GM21528 (cell line): ENCODE results near the gene RAB6B.
A peak's percentile ranks its signal among the peaks of the same experiment; 100 is the strongest.

Experiments
- ATAC-seq: cut with Tn5 transposase; IDR thresholded peaks from one replicate; pipeline ENCODE4 v1.9.1; 2021; ENCODE audit warnings: mild to moderate bottlenecking, moderate library complexity; ENCODE audit not compliant: unreplicated experiment, low FRiP score

RAB6B gene

DNA sequence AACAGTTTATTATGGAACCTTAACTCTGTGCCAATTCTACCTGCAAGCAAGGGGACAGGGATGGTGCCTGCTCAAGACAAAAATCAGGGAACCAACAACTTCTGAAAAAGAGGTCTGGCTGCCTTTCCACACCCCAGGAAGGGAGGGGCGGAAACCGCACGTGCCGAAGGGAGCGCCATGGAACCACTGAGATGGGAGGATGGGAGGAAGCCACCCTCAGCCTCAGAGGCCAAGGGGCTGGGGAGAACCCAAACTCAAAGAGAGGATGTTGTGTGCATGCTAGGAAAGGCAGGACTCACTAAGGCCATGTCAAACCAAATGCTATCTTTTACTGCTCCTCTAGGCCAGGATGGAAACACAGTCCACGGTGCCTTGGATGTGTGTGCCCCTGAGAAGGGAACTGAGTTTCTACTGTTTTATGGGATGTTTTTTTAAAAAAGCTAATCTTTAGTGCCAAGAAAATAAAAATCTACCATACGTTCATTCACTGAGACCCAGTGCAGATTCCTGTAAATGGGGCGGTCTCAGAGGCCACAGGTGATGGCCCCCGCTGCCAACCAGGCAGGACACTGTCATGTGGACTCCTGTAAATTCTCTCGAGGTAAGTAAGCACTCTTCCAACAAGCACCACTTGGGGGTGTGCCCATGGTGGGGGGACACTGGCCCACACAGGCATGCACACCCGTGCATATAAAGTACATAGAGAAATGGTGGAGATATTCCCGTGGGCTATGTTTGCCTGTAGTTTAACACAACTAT, 69.5 kb downstream of the RAB6B start:
- ATAC-seq: no peak

DNA sequence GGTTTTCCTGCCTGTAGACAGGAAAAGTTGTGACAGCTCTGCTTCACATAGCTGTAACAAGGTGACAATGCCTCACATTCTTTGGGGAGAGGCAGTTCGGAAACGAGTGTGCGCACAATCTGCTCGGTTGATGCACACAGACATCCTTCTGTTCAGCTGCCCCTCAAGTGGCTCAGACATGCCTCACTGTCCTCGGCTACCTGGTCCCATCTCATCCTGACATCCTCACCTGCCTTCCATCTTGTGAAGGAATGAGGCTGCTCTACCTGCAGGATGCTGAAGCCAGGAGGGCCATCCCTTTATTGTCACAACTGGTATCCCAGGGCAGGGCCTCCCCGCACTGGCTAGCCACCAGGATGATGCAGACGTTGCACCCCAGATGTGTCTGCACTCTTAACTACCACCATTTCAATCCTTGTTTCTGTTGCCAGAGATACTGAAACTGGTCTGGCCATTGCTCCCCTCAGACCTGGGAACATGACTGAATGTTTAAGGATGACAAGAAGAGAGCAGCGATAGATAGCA, 70.7 kb downstream of the RAB6B start:
- ATAC-seq: no peak

DNA sequence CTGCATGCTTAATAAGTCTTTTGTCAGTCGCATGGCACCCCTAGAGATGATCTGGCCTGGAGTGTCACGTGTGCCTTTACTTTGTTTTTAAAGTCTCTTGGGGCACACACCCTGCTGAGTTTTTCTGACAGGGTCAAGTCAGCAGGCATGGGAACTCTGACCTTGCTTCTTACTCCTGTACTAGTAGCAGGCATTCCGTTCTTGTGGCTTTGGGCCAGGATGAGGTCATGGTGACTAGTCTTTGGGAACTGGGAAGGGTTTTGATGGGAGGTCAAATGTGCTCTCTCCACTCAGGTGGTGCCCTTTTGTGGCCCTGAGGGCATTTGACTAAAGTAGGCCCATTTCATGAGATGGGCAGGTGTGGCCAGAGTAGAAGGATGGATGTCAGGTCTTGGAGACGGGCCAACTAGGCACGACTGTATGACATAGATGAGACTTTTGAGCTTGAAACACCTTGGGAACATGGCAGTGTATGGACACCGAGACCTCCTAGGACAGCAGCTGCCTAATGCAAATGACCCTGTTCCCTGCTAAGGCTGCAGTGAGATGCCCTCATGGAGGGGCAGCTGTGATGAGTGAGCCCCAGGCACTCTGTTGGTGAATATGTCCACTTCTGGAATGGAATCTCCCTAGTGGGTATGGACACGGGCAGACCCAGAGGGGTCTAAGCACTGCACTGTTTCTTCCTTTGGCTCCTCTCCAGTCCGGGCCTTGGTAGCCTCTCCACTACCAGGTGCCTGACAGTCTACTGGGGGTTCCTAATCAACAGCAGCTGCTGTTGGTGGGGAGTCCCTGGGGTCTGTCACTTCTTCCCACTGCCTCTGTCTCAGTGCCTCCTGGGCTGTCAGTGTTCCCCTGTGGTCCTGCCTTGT, 73.7 kb downstream of the RAB6B start:
- ATAC-seq: no peak

DNA sequence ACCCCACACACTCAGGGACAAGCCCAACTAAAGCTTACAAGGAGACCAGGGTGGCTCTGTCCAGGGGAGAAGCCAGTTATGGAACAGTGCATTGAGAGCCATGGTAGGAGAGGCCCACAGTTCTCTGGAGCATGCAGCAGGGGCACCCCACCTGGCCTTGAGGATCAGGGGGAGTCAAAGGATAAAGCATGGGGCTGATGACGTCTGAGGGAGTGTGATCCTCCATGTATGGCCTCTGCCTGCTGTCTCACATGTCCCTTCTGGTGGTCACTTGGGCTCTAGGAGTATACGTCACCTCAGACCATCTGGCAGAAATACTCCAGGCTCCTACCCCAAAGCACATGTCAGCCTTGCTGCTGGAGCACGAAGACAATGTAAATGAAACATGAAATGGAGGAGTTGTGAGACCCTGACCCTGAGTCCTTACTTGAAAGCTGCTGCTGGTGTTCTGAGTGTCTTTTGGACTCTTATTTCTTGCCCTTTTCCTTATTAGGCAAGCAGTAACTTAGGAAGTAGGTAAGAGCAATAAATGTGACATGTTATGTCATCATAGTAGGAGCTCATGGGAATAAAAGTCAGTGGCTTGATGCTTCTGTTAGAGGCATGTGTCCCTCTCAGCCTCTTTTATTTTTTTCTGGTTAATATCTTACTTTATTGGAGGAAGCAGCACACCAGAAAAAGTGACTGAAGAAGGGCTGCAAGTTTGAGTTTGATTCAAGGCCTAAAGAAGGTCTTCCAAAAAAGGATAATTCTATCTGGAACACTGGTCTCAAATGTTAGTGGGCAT, 74.6 kb downstream of the RAB6B start:
- ATAC-seq: no peak

DNA sequence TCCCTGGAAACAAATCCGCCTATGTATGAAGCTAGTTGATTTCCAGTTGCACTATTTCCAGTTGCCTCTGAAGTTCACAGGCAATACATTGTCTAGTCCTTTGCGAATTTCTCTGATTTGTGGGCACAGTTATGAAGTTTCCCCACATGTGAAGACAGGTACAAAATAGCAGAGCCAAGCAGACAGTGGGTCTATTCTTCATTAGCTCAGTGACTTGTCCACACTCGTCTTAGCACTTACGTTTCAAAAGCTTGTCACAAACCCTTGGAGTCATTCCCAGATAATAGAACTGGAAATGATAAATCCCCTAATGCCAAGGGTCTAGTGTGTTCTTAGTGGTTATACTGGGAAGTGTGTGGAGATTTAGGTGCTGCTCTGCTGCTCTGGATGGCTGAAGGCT, 75.6 kb downstream of the RAB6B start:
- no peak for ATAC-seq

DNA sequence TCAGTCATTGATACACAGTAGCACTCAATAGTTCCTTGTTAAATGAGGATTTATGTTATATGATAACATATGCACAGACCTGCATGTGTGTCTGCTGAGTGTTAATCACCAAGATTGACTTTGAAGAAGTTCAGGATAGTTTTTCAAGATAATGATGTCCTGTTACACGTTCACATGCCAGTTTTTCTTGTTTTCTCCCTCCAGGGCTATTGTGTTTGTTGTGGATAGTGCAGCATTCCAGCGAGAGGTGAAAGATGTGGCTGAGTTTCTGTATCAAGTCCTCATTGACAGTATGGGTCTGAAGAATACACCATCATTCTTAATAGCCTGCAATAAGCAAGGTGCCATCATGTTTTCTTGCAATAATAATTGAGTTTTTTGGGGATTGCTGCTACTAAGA, 80.3 kb downstream of the RAB6B start:
- ATAC-seq: no peak

DNA sequence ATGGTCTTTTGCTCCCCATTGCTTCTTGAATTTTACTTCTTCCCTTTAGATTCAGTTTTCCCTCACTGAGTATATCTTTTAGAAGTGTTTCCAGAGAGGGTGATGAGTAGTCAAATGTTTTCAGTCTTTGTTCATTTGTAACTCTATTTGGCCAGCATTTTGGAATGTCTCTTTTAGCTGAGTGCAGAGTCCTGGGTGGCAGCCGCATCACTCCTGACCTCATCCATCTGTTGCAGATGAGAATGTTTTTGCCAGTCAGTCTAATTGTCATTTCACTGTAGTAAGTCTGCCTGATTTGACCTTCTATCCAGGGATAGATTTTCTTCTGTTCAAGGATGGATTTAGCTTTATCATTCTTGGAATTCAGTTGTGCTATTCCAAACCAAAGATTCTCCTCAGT, 82.8 kb downstream of the RAB6B start:
- ATAC-seq: no peak

DNA sequence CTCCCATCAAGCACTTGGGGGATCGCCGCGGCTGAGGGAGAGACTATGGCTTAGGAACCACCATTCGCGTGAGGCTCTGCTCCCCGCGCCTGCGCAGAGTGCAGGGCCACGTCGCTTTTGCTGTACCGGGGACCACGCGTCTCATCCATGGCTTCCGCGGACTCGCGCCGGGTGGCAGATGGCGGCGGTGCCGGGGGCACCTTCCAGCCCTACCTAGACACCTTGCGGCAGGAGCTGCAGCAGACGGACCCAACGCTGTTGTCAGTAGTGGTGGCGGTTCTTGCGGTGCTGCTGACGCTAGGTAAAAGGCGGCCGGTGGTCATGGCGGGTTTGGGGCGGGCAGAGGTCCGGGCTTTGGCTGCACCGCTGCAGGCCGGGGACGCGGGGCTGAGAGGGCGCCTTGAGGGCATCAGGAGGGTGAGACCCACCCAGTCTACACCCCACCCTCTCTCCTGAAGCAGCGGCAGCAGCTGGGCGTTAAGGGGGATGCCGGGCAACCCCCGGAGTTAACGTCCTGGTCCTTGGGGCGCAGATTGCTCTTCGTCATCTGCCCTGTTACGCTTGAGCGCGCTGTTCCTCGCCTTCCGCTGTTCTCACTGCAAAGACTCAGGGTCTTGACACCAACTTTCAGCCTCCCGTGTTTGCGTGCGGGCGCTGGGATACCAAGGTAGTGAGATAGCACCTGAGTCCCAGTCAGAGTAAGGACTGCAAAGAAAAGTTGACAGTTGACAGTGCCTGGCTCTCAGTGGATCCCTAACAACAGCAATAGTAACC, 89.8 kb downstream of the RAB6B start, which contains the start of gene SRPRB:
SRPRB (plus strand) TSS at position 114 of the 774 bp plus-strand sequence; CDS start at position 148, 34 bp downstream.
- peak; percentile 98 for ATAC-seq

DNA sequence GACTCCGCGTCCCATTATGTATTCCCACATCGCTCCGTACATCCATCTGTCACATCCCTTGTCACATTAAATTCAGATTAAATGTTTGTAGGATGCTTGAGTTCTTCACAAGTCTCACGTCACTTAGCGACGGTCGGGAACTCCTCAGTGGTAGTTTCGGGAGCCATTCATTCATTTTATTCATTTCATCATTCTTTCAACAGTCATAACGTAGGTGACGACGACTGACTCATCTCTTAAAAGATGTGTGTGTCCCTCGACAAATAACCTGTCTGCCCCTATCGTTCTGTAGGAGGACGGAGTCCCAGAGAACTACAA, 90.3 kb downstream of the RAB6B start:
- ATAC-seq: no peak

DNA sequence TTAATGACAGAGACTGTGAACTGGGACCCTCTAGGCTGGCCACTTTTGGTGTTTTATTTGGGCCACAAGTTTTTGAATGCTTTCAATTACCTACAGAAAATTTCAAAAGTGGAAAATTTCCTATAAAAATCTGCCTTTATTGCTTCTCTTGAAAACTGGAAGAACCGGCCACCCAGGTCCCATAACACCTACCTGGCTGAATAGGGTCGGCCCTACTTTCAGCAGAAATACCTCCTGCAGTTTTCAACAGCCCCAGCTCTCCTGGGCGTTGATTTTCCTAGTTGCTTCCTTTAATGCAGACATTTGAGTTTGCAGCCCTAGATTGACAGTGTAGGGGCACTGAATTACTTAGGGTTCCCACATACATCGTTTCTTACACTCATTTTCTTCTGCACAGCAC, 90.8 kb downstream of the RAB6B start:
- no peak for ATAC-seq

DNA sequence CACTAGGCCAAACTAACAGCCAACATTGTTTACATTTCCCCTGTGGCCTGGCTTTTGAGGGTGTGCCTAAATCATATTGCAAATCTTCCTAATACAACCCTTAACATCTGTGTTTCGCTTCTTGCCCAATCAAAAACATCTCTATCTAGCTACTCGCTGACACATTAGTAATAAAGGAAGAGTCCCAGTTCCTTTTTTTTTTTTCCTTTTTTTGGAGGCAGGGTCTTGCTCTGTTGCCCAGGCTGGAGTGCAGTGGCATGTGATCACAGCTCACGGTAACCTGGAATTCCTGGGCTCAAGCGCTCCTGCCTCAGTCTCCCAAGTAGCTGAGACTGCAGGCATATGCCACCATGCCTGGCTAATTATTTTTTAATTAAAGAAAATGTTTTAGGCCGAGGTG, 92.2 kb downstream of the RAB6B start:
- ATAC-seq: no peak

DNA sequence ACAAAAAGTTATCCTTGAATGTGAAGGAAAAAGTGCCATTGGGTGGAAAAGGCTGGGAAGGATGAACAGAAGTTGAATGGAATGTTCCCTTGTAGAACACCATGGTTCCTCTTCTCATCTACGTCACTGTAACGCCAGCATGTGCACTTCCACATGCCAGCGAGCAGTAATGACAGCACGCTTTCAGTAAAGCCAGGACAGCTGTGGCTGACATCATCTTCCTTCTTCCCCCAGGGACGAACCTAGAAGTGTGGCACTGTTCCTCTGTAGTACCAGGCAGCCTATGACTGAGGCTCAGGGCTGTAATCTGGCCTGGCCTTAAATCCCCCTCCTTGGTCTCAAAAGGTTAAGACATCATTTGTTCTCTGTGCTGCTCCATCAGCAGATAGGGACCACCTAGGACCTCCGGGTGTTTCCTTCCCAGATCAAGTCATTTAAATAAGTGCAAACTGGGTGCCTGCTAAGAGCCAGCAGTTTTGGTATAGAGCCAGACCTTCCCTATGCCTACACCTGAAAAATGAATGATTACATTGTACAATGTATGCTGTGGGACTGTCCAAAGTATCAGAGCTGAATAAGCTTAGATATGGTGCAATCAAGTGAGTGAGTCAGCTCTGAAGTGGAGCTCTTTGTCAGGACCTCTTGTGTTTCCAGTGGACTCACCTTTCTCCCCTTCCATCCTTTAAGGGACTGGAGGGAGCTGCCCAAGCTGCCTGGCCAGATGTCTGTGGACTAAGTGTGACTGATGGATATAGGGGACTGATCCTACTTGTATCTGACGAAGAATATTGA, 95.7 kb downstream of the RAB6B start:
- no peak for ATAC-seq

DNA sequence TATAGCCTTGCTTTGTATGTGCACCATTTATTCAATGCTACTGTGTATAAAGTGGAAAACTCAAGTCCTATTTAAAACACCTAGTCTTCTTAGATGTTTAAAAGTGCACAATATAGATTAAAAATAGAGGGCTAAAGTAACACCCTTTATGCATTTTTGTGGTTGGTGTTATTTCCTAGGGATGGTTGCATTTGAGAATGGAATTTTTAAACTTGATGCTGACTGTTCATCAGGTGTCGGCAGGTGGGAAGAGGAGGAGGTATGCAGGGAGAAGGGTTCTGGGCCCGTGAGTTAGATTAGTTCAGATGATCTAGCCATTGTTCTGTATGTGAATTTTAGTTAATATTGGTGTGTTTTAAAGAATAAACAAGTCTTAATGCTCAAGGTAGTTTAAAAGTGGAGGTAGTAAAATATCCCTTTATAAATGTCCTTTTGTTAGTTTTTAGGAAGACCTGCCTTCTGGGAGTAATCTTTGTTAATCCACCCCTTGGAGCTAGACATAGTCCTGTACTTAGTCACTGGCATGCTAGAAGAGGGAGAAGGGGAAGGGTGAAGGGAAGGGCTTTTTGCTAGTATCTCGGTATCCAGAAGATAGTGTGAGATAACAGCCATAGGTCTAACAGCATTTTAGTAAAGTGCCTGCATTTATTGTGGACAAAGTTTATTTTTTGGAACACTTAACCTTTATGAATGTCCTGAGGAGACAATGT, 98.1 kb downstream of the RAB6B start:
- no peak for ATAC-seq

DNA sequence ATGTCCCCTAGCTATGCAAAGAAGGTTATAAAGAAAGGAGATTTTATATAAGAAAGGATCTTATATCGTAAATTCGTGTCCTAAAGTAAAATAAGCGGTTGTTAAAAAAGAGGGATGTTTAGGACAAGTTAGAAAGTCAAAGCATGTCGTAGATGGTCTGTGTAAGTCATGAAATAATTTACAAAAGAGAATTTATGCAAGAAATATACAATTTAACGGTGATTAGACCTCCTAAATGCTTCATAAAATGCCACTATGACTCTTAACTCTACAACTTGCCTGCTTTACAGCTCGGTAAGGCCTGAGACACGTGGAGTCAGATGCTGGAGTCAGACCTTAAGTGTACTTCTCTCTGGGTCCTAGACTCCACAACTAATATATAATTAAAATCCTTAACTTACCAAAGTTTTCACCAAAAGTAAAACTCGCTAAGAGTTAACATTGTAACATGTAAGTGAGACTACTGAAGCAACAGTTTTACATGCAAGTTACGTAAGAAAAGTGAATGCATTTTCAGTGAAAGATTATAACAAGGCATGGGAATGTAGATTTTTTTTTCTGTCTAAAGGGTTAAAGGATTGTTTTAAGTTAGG, 103.4 kb downstream of the RAB6B start:
- ATAC-seq: no peak

DNA sequence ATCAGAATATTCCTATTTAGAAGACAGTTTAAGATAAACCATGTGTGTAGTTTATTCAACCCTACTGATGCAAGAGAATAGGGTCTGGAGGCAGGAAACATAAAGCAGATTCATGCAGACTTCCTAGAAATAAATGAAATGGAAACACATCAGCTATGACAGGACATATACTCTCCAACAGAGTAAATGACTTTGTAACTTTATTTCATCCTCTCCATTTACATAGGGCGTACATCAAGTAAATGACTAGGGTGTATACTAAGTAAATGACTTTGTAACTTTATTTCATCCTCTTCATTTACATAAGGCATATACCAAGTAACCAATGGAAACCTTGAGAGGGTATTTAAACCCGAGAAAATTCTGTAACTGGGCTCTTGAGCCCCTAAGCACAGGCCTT, 107.7 kb downstream of the RAB6B start:
- ATAC-seq: no peak

DNA sequence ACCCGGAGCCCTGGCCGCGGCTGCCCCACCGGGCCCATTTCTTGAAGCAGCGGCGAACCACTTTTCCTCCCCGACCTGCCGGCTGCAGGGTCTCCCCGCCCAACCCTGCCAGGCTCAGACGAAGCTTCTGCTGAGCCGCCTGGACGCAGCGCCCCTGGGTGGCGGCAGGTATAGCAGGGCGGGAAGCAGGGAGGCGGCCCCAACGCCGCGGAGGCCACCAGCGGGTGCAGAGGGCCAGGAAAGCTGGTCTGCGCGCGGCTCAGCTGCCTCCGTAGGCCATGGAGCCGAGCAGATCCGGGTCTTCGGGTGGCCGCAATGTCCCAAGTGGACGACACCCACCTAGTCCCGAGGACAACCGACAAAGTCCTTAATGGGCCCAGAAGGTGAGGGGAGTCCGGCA, 111.9 kb downstream of the RAB6B start:
- ATAC-seq: no peak

DNA sequence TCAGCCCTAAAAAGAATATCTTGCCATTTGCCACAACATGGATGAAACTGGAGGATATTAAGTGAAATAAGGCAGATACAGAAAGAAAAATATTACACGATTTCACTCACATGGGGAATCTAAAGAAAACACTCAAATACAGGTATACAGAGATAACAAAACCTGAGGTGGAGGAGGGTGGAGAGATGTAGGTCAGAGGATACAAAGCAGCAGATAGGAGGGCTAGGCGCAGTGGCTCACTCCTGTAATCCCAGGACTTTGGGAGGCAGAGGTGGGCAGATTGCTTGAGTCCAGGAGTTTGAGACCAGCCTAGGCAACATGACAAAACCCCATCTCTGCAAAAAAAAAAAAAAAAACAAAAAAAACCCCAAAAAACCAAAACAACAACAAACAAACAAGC, 113.2 kb downstream of the RAB6B start:
- no peak for ATAC-seq

DNA sequence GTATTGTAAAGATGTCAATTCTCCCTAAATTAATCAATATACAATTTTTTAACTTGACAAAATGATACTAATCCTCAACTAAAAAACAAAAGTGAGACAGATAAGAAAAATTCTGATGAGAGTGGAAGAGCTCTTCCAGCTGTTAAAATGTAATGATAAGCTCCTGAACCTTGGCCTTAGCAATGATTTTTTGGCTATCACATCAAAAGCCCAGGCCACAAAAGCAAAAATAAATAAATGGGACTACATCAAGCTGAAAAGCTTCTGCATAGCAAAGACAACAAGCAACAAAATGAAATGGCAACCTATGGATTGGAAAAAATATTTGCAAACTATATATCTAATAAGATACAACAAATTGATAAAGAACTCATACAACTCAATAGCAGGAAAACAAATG, 114.1 kb downstream of the RAB6B start:
- no peak for ATAC-seq
